H1 (cell line): Measurements from ENCODE around the gene COL10A1.

Experiments
- EZH2 ChIP-seq: fragments of 200-600 bp; sonication (generic); IDR thresholded peaks from 2 replicates; pipeline ENCODE4 v1.7.1; 2012; ENCODE audit warnings: low read depth, mild to moderate bottlenecking, moderate library complexity, low read length, inconsistent platforms; ENCODE audit not compliant: severe bottlenecking
- POLR2A ChIP-seq, 2 experiments: IDR thresholded peaks; 1 replicate in 1 of 2; 2 replicates in 1 of 2; pipeline ENCODE4 v1.6.1; 2011; ENCODE audit warnings: low read depth in 2 of 2, low read length in 2 of 2, mild to moderate bottlenecking in 2 of 2; ENCODE audit errors: control extremely low read depth in 1 of 2

DNA sequence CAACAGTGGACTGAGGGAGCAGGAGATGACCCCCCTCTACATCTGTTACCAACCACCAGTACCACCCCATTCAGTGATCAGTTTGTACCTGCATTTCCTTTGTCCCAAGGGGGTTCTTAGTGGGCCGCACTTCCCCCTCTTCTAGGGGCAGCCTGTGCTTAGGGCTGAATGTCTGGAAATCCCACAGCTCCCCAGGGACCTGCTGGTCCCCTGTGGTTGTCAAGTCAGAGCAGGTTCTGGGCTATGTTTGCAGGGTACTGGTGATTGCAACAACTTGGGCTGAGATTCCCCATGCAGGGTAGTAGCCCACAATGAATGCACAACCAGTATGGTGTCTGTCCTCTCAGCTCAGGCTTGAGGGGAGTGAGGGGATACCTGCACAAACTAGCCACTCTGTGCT lies 39.7 kb upstream of the COL10A1 start:
- no peak for TF ChIP-seq EZH2
- TF ChIP-seq POLR2A (IDR thresholded peaks at IDR 0.05; ENCODE audit: control extremely low read depth in 1 of 2, low read depth in 2 of 2, low read length in 2 of 2) = no peak
